GM12878 (cell line): ENCODE measurements around the gene DFFB. TPM values are rescaled to one million over a fixed set of nuclear protein-coding genes. Genes with fewer than 3 reads are reported as not detected.

Experiments
- ETV6 ChIP-seq, 2 experiments: fragments of 450-650 bp in 1 of 2; IDR thresholded peaks in 1 of 2; conservative IDR thresholded peaks in 1 of 2; 2 replicates each; pipeline ENCODE4 v1.6.1; 2014; ENCODE audit warnings: antibody characterized with exemption in 1 of 2, borderline replicate concordance in 1 of 2, low read depth in 1 of 2, mild to moderate bottlenecking in 1 of 2, moderate library complexity in 1 of 2
- RFX5 ChIP-seq: IDR thresholded peaks from 2 replicates; pipeline ENCODE4 v1.6.1; 2011; ENCODE audit warnings: low read depth, low read length, improper control_type of control experiment
- polyA plus RNA-seq, 11 experiments: library from polyadenylated mRNA; depleted of rRNA in 4 of 11; unstranded in 6 of 11; stranded (reverse) in 5 of 11; fragments of >200 nt; fragmentation: Nextera tagmentation in 4 of 11; fragmentation: Illumina TruSeq in 1 of 11; extraction: Ambion mirVana in 4 of 11; extraction: Trizol in 1 of 11; gene quantifications; 1 replicate in 1 of 11; 2 replicates in 10 of 11; pipeline versions ENCODE4 v1.2.1 to v1.2.3, GENCODE V29; 2011 to 2016; ENCODE audit warnings: inconsistent platforms in 2 of 11, missing spikeins in 2 of 11, low read depth in 1 of 11
- total RNA-seq, 4 experiments: library from RNA; depleted of rRNA in 3 of 4; stranded (reverse); fragments of >200 nt in 3 of 4; fragmentation: Illumina TruSeq in 1 of 4; extraction: Trizol in 1 of 4; gene quantifications; 2 replicates each; pipeline versions ENCODE4 v1.2.1 to v1.2.3, GENCODE V29; 2013 to 2021
- TF ChIP-seq, protein P1 (sequence below): IDR thresholded peaks from 2 replicates; pipeline ENCODE4 v1.6.1; 2012; ENCODE audit warnings: improper control_type of control experiment, low read depth, low read length; ENCODE audit not compliant: insufficient replicate concordance
- TF ChIP-seq, protein P2 (sequence below): fragments of 450-650 bp; formaldehyde crosslinking; IDR thresholded peaks from 2 replicates; pipeline ENCODE4 v1.4.0; 2022; ENCODE audit warnings: mild to moderate bottlenecking, moderate library complexity

DFFB gene
- total and polyA plus RNA-seq, 10 of the 15 experiments (the other 5 are each of a cell fraction or from before 2014, with no cell fraction given): 2.7 to 10.7 (median 6.5) TPM

DNA sequence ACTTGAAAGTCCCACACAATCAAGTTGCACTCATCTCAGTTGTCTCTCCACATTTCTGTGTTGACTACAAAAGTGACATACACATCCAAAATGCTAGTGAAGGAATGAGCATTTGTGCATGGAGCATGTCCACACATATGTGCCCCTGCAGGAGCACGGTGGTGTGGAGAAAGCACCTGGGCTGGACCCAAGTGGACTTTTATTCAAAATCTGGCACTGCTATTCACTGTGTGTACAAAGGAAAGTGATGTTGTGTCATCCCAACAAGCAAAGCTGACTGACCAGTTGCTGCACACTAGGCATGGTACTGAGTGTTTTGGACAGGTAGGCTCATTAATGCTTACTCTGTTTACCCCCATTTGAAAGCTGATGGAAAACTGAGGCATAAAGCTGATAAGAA, 19.6 kb upstream of the DFFB start (continued):
- TF ChIP-seq, protein P1, sequence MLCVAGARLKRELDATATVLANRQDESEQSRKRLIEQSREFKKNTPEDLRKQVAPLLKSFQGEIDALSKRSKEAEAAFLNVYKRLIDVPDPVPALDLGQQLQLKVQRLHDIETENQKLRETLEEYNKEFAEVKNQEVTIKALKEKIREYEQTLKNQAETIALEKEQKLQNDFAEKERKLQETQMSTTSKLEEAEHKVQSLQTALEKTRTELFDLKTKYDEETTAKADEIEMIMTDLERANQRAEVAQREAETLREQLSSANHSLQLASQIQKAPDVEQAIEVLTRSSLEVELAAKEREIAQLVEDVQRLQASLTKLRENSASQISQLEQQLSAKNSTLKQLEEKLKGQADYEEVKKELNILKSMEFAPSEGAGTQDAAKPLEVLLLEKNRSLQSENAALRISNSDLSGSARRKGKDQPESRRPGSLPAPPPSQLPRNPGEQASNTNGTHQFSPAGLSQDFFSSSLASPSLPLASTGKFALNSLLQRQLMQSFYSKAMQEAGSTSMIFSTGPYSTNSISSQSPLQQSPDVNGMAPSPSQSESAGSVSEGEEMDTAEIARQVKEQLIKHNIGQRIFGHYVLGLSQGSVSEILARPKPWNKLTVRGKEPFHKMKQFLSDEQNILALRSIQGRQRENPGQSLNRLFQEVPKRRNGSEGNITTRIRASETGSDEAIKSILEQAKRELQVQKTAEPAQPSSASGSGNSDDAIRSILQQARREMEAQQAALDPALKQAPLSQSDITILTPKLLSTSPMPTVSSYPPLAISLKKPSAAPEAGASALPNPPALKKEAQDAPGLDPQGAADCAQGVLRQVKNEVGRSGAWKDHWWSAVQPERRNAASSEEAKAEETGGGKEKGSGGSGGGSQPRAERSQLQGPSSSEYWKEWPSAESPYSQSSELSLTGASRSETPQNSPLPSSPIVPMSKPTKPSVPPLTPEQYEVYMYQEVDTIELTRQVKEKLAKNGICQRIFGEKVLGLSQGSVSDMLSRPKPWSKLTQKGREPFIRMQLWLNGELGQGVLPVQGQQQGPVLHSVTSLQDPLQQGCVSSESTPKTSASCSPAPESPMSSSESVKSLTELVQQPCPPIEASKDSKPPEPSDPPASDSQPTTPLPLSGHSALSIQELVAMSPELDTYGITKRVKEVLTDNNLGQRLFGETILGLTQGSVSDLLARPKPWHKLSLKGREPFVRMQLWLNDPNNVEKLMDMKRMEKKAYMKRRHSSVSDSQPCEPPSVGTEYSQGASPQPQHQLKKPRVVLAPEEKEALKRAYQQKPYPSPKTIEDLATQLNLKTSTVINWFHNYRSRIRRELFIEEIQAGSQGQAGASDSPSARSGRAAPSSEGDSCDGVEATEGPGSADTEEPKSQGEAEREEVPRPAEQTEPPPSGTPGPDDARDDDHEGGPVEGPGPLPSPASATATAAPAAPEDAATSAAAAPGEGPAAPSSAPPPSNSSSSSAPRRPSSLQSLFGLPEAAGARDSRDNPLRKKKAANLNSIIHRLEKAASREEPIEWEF: no peak
- no peak for TF ChIP-seq RFX5
- TF ChIP-seq, protein P2, sequence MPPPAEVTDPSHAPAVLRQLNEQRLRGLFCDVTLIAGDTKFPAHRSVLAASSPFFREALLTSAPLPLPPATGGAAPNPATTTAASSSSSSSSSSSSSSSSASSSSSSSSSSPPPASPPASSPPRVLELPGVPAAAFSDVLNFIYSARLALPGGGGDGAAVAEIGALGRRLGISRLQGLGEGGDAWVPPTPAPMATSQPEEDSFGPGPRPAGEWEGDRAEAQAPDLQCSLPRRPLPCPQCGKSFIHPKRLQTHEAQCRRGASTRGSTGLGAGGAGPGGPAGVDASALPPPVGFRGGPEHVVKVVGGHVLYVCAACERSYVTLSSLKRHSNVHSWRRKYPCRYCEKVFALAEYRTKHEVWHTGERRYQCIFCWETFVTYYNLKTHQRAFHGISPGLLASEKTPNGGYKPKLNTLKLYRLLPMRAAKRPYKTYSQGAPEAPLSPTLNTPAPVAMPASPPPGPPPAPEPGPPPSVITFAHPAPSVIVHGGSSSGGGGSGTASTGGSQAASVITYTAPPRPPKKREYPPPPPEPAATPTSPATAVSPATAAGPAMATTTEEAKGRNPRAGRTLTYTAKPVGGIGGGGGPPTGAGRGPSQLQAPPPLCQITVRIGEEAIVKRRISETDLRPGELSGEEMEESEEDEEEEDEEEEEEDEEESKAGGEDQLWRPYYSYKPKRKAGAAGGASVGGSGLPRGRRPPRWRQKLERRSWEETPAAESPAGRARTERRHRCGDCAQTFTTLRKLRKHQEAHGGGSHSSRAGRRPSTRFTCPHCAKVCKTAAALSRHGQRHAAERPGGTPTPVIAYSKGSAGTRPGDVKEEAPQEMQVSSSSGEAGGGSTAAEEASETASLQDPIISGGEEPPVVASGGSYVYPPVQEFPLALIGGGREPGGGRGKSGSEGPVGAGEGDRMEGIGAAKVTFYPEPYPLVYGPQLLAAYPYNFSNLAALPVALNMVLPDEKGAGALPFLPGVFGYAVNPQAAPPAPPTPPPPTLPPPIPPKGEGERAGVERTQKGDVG (CRISPR knock-in tag): no peak
- no peak for TF ChIP-seq ETV6 (conservative IDR thresholded peaks at IDR 0.05 in 1 of 2, IDR thresholded peaks at IDR 0.05 in 1 of 2; ENCODE audit: borderline replicate concordance in 1 of 2, low read depth in 1 of 2)
